Activated naive CD8-positive, alpha-beta T cell treated with anti-CD3 and anti-CD28 coated beads, Interleukin-2, amount 10 ng/mL, durations not matched to agents 7 days and 5 days (primary cell): Measurements from ENCODE around the gene SPTBN1. TPM values are rescaled to one million over a fixed set of nuclear protein-coding genes. Genes with fewer than 3 reads are reported as not detected.
"Not testable (repeated sequence)": the region's sequence is repeated elsewhere in the genome, so short reads cannot be mapped to it uniquely, and the experiment has no call there.

ENCODE experiments used
- ATAC-seq: fragments of 150-1000 bp; cut with Tn5 transposase; one replicate; pipeline ENCODE4 v1.10.0; 2021; ENCODE audit warnings: low read depth, moderate library complexity
- POLR2A ChIA-PET: fragments of 350-600 bp; sonication (Branson Sonifier 250); formaldehyde crosslinking; loops from one replicate; lab custom pipeline; 2021; ENCODE audit warnings: antibody characterized with exemption; lab: Charles Lee
- DNase-seq: peaks from one replicate; pipeline ENCODE4 v3.0.0; 2021
- H3K27ac Mint-ChIP-seq: one replicate; pipeline ENCODE4 v1.8.0; 2022; ENCODE audit warnings: mild to moderate bottlenecking, mixed read lengths
- H3K27me3 Mint-ChIP-seq: one replicate; pipeline ENCODE4 v1.8.0; 2022; ENCODE audit warnings: mild to moderate bottlenecking, moderate library complexity, mixed read lengths
- H3K36me3 Mint-ChIP-seq: one replicate; pipeline ENCODE4 v1.8.0; 2021; ENCODE audit warnings: mild to moderate bottlenecking, mixed read lengths
- H3K4me1 Mint-ChIP-seq: one replicate; pipeline ENCODE4 v1.8.0; 2021; ENCODE audit warnings: mixed read lengths
- H3K4me3 Mint-ChIP-seq: one replicate; pipeline ENCODE4 v1.8.0; 2022; ENCODE audit warnings: mild to moderate bottlenecking, moderate library complexity, mixed read lengths
- H3K9me3 Mint-ChIP-seq: one replicate; pipeline ENCODE4 v1.8.0; 2021; ENCODE audit warnings: mixed read lengths
- total RNA-seq, 2 experiments: library from RNA; stranded (reverse); gene quantifications; one replicate each; pipeline ENCODE4 v1.2.3, GENCODE V29; 2021

Gene SPTBN1
- total RNA-seq, 2 experiments from 2014 or later: 120 to 127 TPM

GRCh38 chr2:54522624-54523281 is 66.6 kb downstream of the SPTBN1 start:
- Mint-ChIP-seq H3K4me1 (peaks cover 14% of the 10 kb centered on the region), H3K9me3 (no peaks in the 10 kb centered on the region), H3K36me3 (no peaks in the 10 kb centered on the region), H3K4me3 (peak overlapping the region; percentile 52), H3K27me3 (peaks cover 15% of the 10 kb centered on the region), H3K27ac (no peak overlapping the region)
- peak; percentile 91 for ATAC-seq
- DNase-seq: peak; percentile 49
- POLR2A ChIA-PET: interaction anchor here (0.7 to 2.6 kb wide), 3 partner anchors 36 to 256 kb away, joined by 3 to 9 read pairs (median 3); no protein-coding TSS in a partner anchor

GRCh38 chr2:54523324-54523959 is 67.3 kb downstream of the SPTBN1 start:
- peaks cover 12% of the 10 kb centered on the region for H3K27me3 Mint-ChIP-seq
- ATAC-seq (no peak), DNase-seq (no peak)
- POLR2A ChIA-PET: interaction anchor here (1.0 to 2.6 kb wide), 3 partner anchors 35 to 181 kb away, joined by 3 to 9 read pairs (median 3); no protein-coding TSS in a partner anchor
- H3K9me3 Mint-ChIP-seq: no peaks in the 10 kb centered on the region
- H3K27ac Mint-ChIP-seq: no peak overlapping the region
- no peak overlapping the region for H3K4me3 Mint-ChIP-seq
- H3K36me3 Mint-ChIP-seq: no peaks in the 10 kb centered on the region
- H3K4me1 Mint-ChIP-seq: peaks cover 14% of the 10 kb centered on the region

GRCh38 chr2:54524226-54524991 is 68.3 kb downstream of the SPTBN1 start:
- no peak for DNase-seq
- H3K27me3 Mint-ChIP-seq: peaks cover 10% of the 10 kb centered on the region
- ATAC-seq: no peak
- H3K4me3 Mint-ChIP-seq: no peak overlapping the region
- no peaks in the 10 kb centered on the region for H3K36me3 Mint-ChIP-seq
- POLR2A ChIA-PET: interaction anchor here (0.7 to 2.6 kb wide), 3 partner anchors 34 to 167 kb away, joined by 3 to 9 read pairs (median 3); no protein-coding TSS in a partner anchor
- H3K27ac Mint-ChIP-seq: peak overlapping the region; percentile 4
- no peaks in the 10 kb centered on the region for H3K9me3 Mint-ChIP-seq
- peaks cover 16% of the 10 kb centered on the region for H3K4me1 Mint-ChIP-seq

- H3K27me3 Mint-ChIP-seq: peaks cover 6% of the 10 kb centered on the region
- H3K4me3 Mint-ChIP-seq: no peak overlapping the region
These were observed 69.2 kb downstream of the SPTBN1 start for GRCh38 chr2:54525321-54525720.

GRCh38 chr2:54526226-54526879 is 70.2 kb downstream of the SPTBN1 start:
- peaks cover 17% of the 10 kb centered on the region for H3K4me1 Mint-ChIP-seq
- peaks cover 4% of the 10 kb centered on the region for H3K27me3 Mint-ChIP-seq
- H3K36me3 Mint-ChIP-seq: no peaks in the 10 kb centered on the region
- DNase-seq (no peak), ATAC-seq (no peak)
- no peaks in the 10 kb centered on the region for H3K9me3 Mint-ChIP-seq
- no peak overlapping the region for H3K4me3 Mint-ChIP-seq
- no peak overlapping the region for H3K27ac Mint-ChIP-seq
- POLR2A ChIA-PET: no interaction called here

More at GRCh38 chr2:54525321-54525720, 69.2 kb downstream of the SPTBN1 start:
- POLR2A ChIA-PET: interaction anchor here (0.5 to 2.6 kb wide), 2 partner anchors 33 to 406 kb away, joined by 4 to 9 read pairs; no protein-coding TSS in a partner anchor
- Mint-ChIP-seq H3K27ac (no peak overlapping the region), H3K4me1 (peaks cover 17% of the 10 kb centered on the region), H3K9me3 (no peaks in the 10 kb centered on the region), H3K36me3 (no peaks in the 10 kb centered on the region)
- ATAC-seq (no peak), DNase-seq (no peak)

GRCh38 chr2:54528311-54528955 is 72.3 kb downstream of the SPTBN1 start:
- POLR2A ChIA-PET: no interaction called here
- no peaks in the 10 kb centered on the region for H3K9me3 Mint-ChIP-seq
- H3K27me3 Mint-ChIP-seq: no peaks in the 10 kb centered on the region
- H3K4me1 Mint-ChIP-seq: peaks cover 10% of the 10 kb centered on the region
- H3K27ac Mint-ChIP-seq: no peak overlapping the region
- no peak overlapping the region for H3K4me3 Mint-ChIP-seq
- no peaks in the 10 kb centered on the region for H3K36me3 Mint-ChIP-seq
- DNase-seq: no peak
- no peak for ATAC-seq

- DNase-seq, POLR2A ChIA-PET, H3K4me3 Mint-ChIP-seq, ATAC-seq, H3K27me3 Mint-ChIP-seq, H3K27ac Mint-ChIP-seq, H3K4me1 Mint-ChIP-seq, H3K36me3 Mint-ChIP-seq, H3K9me3 Mint-ChIP-seq: not testable (repeated sequence)
These were observed 73.4 kb downstream of the SPTBN1 start for GRCh38 chr2:54529518-54529917.

GRCh38 chr2:54529935-54530334 is 73.8 kb downstream of the SPTBN1 start:
- Mint-ChIP-seq H3K4me1 (peaks cover 3% of the 10 kb centered on the region), H3K27me3 (peaks cover 4% of the 10 kb centered on the region), H3K9me3 (no peaks in the 10 kb centered on the region), H3K27ac (no peak overlapping the region), H3K4me3 (no peak overlapping the region), H3K36me3 (no peaks in the 10 kb centered on the region)
- POLR2A ChIA-PET: interaction anchor here (0.6 kb wide), 1 partner anchor 934 kb away, joined by 3 read pairs; no protein-coding TSS in a partner anchor
- no peak for ATAC-seq
- no peak for DNase-seq

GRCh38 chr2:54531558-54531957 is 75.4 kb downstream of the SPTBN1 start:
- Mint-ChIP-seq H3K4me3 (no peak overlapping the region), H3K4me1 (peaks cover 3% of the 10 kb centered on the region), H3K27ac (no peak overlapping the region), H3K27me3 (peaks cover 6% of the 10 kb centered on the region), H3K9me3 (no peaks in the 10 kb centered on the region), H3K36me3 (no peaks in the 10 kb centered on the region)
- POLR2A ChIA-PET: no interaction called here
- ATAC-seq: no peak
- DNase-seq: no peak

- no peak for ATAC-seq
- POLR2A ChIA-PET: no interaction called here
- Mint-ChIP-seq H3K27me3 (peaks cover 6% of the 10 kb centered on the region), H3K27ac (no peak overlapping the region), H3K36me3 (no peaks in the 10 kb centered on the region), H3K4me3 (no peak overlapping the region), H3K4me1 (peaks cover 3% of the 10 kb centered on the region), H3K9me3 (no peaks in the 10 kb centered on the region)
- no peak for DNase-seq
These were observed 78.1 kb downstream of the SPTBN1 start for GRCh38 chr2:54534221-54534620.

GRCh38 chr2:54534625-54535024 is 78.5 kb downstream of the SPTBN1 start:
- H3K4me1 Mint-ChIP-seq: no peaks in the 10 kb centered on the region
- POLR2A ChIA-PET: no interaction called here
- no peak overlapping the region for H3K4me3 Mint-ChIP-seq
- H3K36me3 Mint-ChIP-seq: no peaks in the 10 kb centered on the region
- no peaks in the 10 kb centered on the region for H3K9me3 Mint-ChIP-seq
- ATAC-seq (no peak), DNase-seq (no peak)
- no peak overlapping the region for H3K27ac Mint-ChIP-seq
- peaks cover 6% of the 10 kb centered on the region for H3K27me3 Mint-ChIP-seq

GRCh38 chr2:54535599-54536195 is 79.6 kb downstream of the SPTBN1 start:
- ATAC-seq (no peak), DNase-seq (no peak)
- peaks cover 6% of the 10 kb centered on the region for H3K27me3 Mint-ChIP-seq
- H3K4me1 Mint-ChIP-seq: no peaks in the 10 kb centered on the region
- no peak overlapping the region for H3K27ac Mint-ChIP-seq
- POLR2A ChIA-PET: no interaction called here
- no peaks in the 10 kb centered on the region for H3K36me3 Mint-ChIP-seq
- H3K4me3 Mint-ChIP-seq: no peak overlapping the region
- no peaks in the 10 kb centered on the region for H3K9me3 Mint-ChIP-seq
